ENCODE results near the gene GPC6. TPM values are rescaled to one million over a fixed set of nuclear protein-coding genes. Genes with fewer than 3 reads are reported as not detected.

Gene GPC6
- total RNA-seq, 1 donor from 2014 or later = 42.9 TPM

DNA sequence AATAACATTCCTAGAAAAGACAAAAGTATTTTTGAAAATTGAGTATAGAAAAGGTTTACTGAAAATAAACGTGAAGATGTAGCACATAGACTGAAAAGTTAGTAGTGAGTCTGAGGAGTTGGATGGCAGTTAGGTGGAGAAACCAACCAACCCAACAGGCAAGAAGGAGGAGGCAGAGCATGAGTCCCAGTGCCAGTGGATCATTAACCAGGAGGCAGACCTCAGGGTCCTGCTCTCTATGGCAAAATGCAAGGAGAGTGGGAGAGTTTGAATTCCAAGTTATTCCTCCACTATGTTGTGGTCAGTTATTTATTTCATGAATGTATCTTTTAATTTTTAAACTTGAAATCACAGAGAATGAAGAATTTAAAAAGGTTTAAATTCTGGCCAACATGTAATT, 446.4 kb downstream of the GPC6 start:
- H3K27ac ChIP-seq = no peak overlapping the region
- no peaks in the 10 kb centered on the region for H4K20me1 ChIP-seq (ENCODE audit: low read depth)
- no peaks in the 10 kb centered on the region for H3K79me2 ChIP-seq (ENCODE audit: low read depth)
- H3K4me1 Mint-ChIP-seq = no peaks in the 10 kb centered on the region
- H3K9ac ChIP-seq = no peak overlapping the region
- no peaks in the 10 kb centered on the region for H3K4me1 ChIP-seq
- H3K4me3 Mint-ChIP-seq = no peak overlapping the region
- H3K9me3 Mint-ChIP-seq = no peaks in the 10 kb centered on the region
- H3K4me2 ChIP-seq = no peak overlapping the region
- H3K27me3 ChIP-seq = no peaks in the 10 kb centered on the region
- no peak for DNase-seq (ENCODE audit: low spot score)
- H3K36me3 Mint-ChIP-seq = no peaks in the 10 kb centered on the region
- H3K9me3 ChIP-seq (ENCODE audit: low read depth) = no peaks in the 10 kb centered on the region
- H3K36me3 ChIP-seq = no peaks in the 10 kb centered on the region
- no peak overlapping the region for H3K4me3 ChIP-seq
- no peak for TF ChIP-seq EZH2phosphoT487 (IDR thresholded peaks at IDR 0.05)
- TF ChIP-seq, protein P1, sequence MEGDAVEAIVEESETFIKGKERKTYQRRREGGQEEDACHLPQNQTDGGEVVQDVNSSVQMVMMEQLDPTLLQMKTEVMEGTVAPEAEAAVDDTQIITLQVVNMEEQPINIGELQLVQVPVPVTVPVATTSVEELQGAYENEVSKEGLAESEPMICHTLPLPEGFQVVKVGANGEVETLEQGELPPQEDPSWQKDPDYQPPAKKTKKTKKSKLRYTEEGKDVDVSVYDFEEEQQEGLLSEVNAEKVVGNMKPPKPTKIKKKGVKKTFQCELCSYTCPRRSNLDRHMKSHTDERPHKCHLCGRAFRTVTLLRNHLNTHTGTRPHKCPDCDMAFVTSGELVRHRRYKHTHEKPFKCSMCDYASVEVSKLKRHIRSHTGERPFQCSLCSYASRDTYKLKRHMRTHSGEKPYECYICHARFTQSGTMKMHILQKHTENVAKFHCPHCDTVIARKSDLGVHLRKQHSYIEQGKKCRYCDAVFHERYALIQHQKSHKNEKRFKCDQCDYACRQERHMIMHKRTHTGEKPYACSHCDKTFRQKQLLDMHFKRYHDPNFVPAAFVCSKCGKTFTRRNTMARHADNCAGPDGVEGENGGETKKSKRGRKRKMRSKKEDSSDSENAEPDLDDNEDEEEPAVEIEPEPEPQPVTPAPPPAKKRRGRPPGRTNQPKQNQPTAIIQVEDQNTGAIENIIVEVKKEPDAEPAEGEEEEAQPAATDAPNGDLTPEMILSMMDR (IDR thresholded peaks at IDR 0.05) = no peak
- no peak overlapping the region for H2AFZ ChIP-seq (replicated peaks)
- H3K27me3 Mint-ChIP-seq (ENCODE audit: insufficient read depth, low read depth) = no peaks in the 10 kb centered on the region
- H3K27ac Mint-ChIP-seq = no peak overlapping the region
- no peaks in the 10 kb centered on the region for H3F3A ChIP-seq (ENCODE audit: low read depth)

DNA sequence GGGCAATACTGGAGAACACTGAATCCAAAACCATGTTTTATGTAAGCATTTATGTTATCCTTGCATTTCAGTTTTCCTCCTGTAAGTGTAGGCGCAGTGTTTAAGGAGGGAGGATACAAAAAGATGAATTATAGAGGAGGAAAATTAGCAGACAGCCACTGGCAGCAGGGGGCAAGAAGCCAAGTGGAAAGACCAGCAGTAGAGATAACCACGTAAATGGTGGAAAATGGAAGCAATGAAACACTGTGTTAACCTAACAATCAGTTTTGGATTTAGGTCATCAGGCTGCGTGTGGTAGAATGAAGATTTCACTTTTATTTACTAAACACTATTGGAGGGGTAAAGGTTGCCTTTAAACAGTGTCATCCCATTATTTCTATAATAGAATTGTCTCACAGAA, 447.3 kb downstream of the GPC6 start:
- no peak overlapping the region for H3K4me3 ChIP-seq
- no peaks in the 10 kb centered on the region for H3F3A ChIP-seq (ENCODE audit: low read depth)
- H2AFZ ChIP-seq (replicated peaks) = no peak overlapping the region
- H3K9ac ChIP-seq = no peak overlapping the region
- DNase-seq (ENCODE audit: low spot score) = no peak
- no peaks in the 10 kb centered on the region for H3K27me3 ChIP-seq
- H3K9me3 ChIP-seq (ENCODE audit: low read depth) = no peaks in the 10 kb centered on the region
- no peaks in the 10 kb centered on the region for H3K36me3 ChIP-seq
- TF ChIP-seq, protein P1 (IDR thresholded peaks at IDR 0.05) = no peak
- TF ChIP-seq EZH2phosphoT487 (IDR thresholded peaks at IDR 0.05) = no peak
- no peak for TF ChIP-seq EZH2 (IDR thresholded peaks at IDR 0.05)
- H4K20me1 ChIP-seq (ENCODE audit: low read depth) = no peaks in the 10 kb centered on the region
- Mint-ChIP-seq H3K27ac (no peak overlapping the region), H3K4me3 (no peak overlapping the region), H3K9me3 (no peaks in the 10 kb centered on the region), H3K27me3 (ENCODE audit: insufficient read depth, low read depth) (no peaks in the 10 kb centered on the region), H3K4me1 (no peaks in the 10 kb centered on the region), H3K36me3 (no peaks in the 10 kb centered on the region)
- no peaks in the 10 kb centered on the region for H3K79me2 ChIP-seq (ENCODE audit: low read depth)
- no peak overlapping the region for H3K4me2 ChIP-seq
- no peak overlapping the region for H3K27ac ChIP-seq
- no peaks in the 10 kb centered on the region for H3K4me1 ChIP-seq

DNA sequence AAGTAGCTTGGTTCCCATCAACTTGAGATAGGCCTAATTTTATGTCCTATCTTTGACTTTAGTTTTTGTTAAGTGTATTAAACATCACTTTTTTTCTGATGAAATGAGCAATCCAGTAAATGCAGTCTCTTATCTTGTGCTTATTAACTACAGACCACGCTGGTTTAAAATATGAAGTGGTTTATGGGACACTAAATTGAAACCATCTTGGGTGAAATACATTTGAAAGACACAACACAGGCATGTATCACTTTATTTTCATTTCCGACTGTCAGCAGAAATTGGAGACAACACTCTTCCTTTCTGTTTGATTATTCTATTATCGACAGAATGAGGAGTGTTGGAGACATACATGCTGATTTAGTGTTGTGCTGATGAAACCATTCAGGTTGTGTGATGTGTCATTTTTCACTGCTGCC, 447.7 kb downstream of the GPC6 start:
- no peaks in the 10 kb centered on the region for H3K9me3 Mint-ChIP-seq
- H3K36me3 Mint-ChIP-seq = no peaks in the 10 kb centered on the region
- H3K79me2 ChIP-seq (ENCODE audit: low read depth) = no peaks in the 10 kb centered on the region
- no peaks in the 10 kb centered on the region for H3K27me3 ChIP-seq
- no peak overlapping the region for H3K9ac ChIP-seq
- H2AFZ ChIP-seq (replicated peaks) = no peak overlapping the region
- H4K20me1 ChIP-seq (ENCODE audit: low read depth) = no peaks in the 10 kb centered on the region
- no peak for DNase-seq (ENCODE audit: low spot score)
- no peaks in the 10 kb centered on the region for H3F3A ChIP-seq (ENCODE audit: low read depth)
- H3K27ac Mint-ChIP-seq = no peak overlapping the region
- H3K4me1 Mint-ChIP-seq = no peaks in the 10 kb centered on the region
- TF ChIP-seq, protein P1 (IDR thresholded peaks at IDR 0.05) = no peak
- no peak for TF ChIP-seq EZH2phosphoT487 (IDR thresholded peaks at IDR 0.05)
- no peak for TF ChIP-seq EZH2 (IDR thresholded peaks at IDR 0.05)
- no peak overlapping the region for H3K4me2 ChIP-seq
- no peak overlapping the region for H3K4me3 Mint-ChIP-seq
- H3K36me3 ChIP-seq = no peaks in the 10 kb centered on the region
- H3K27ac ChIP-seq = no peak overlapping the region
- H3K4me3 ChIP-seq = no peak overlapping the region
- H3K27me3 Mint-ChIP-seq (ENCODE audit: insufficient read depth, low read depth) = no peaks in the 10 kb centered on the region
- H3K9me3 ChIP-seq (ENCODE audit: low read depth) = no peaks in the 10 kb centered on the region
- H3K4me1 ChIP-seq = no peaks in the 10 kb centered on the region

All from neural progenitor cell (in vitro differentiated cells).